Activated CD8-positive, alpha-beta T cell treated with anti-CD3 and anti-CD28 coated beads, Interleukin-2, amount 10 ng/mL, durations not matched to agents 7 days and 5 days (primary cell): Measurements from ENCODE around the gene BICC1. TPM values are rescaled to one million over a fixed set of nuclear protein-coding genes. Genes with fewer than 3 reads are reported as not detected.

Experiments used
- ATAC-seq: fragments of 150-1000 bp; cut with Tn5 transposase; one replicate; pipeline ENCODE4 v1.10.0; 2021; ENCODE audit warnings: moderate library complexity
- CTCF ChIA-PET: fragments of 350-600 bp; sonication (Branson Sonifier 250); formaldehyde crosslinking; loops from one replicate; lab custom pipeline; 2021; ENCODE audit warnings: antibody characterized with exemption; lab: Charles Lee
- POLR2A ChIA-PET: fragments of 350-600 bp; sonication (Branson Sonifier 250); formaldehyde crosslinking; loops from one replicate; lab custom pipeline; 2021; ENCODE audit warnings: antibody characterized with exemption; lab: Charles Lee
- DNase-seq: peaks from one replicate; pipeline ENCODE4 v3.0.0-alpha.2; 2020
- H3K27ac Mint-ChIP-seq: one replicate; pipeline ENCODE4 v1.8.0; 2021; ENCODE audit warnings: mild to moderate bottlenecking, mixed read lengths
- H3K27me3 Mint-ChIP-seq: one replicate; pipeline ENCODE4 v1.8.0; 2021; ENCODE audit warnings: low read depth, mixed read lengths
- H3K36me3 Mint-ChIP-seq: one replicate; pipeline ENCODE4 v1.8.0; 2021; ENCODE audit warnings: low read depth, mixed read lengths
- H3K4me1 Mint-ChIP-seq: one replicate; pipeline ENCODE4 v1.8.0; 2021; ENCODE audit warnings: low read depth, mixed read lengths
- H3K4me3 Mint-ChIP-seq: one replicate; pipeline ENCODE4 v1.8.0; 2021; ENCODE audit warnings: mild to moderate bottlenecking, mixed read lengths
- H3K9me3 Mint-ChIP-seq: one replicate; pipeline ENCODE4 v1.8.0; 2022; ENCODE audit warnings: mixed read lengths; ENCODE audit not compliant: insufficient read depth
- total RNA-seq, 2 experiments: library from RNA; stranded (reverse); gene quantifications; one replicate each; pipeline ENCODE4 v1.2.3, GENCODE V29; 2021

BICC1 gene
- total RNA-seq, 2 experiments from 2014 or later, result not detected

DNA sequence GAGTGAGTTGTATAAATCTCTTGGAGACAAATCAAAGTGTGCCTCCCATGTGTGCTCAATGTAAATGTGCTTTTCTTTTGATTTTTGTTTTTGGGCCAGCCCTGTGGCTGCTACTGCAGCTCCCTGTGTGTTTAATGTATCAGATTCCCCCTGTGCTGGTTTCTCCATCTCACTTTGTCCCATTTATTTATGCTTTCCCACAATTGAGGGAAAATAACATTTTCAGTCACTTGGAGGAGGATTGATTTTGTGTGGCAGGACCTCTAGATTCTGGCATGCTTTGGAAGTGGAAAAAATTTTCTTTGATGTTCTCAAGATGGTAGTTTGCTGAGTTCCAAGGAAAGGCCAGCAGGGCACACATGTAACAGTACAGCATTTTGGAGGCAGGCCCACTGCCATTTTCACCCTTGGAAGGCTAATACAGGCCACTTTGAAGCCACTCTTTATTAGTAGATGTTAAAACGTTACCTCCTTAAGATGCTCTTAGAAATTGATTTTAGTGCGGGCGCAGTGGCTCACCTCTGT, 323.6 kb downstream of the BICC1 start:
- H3K27ac Mint-ChIP-seq, result no peak overlapping the region
- H3K36me3 Mint-ChIP-seq, result no peaks in the 10 kb centered on the region
- H3K4me1 Mint-ChIP-seq, result no peaks in the 10 kb centered on the region
- ChIA-PET CTCF (no interaction called here), POLR2A (no interaction called here)
- H3K9me3 Mint-ChIP-seq, result no peaks in the 10 kb centered on the region
- H3K27me3 Mint-ChIP-seq, result no peaks in the 10 kb centered on the region
- no peak for DNase-seq
- H3K4me3 Mint-ChIP-seq, result no peak overlapping the region
- ATAC-seq, result no peak

DNA sequence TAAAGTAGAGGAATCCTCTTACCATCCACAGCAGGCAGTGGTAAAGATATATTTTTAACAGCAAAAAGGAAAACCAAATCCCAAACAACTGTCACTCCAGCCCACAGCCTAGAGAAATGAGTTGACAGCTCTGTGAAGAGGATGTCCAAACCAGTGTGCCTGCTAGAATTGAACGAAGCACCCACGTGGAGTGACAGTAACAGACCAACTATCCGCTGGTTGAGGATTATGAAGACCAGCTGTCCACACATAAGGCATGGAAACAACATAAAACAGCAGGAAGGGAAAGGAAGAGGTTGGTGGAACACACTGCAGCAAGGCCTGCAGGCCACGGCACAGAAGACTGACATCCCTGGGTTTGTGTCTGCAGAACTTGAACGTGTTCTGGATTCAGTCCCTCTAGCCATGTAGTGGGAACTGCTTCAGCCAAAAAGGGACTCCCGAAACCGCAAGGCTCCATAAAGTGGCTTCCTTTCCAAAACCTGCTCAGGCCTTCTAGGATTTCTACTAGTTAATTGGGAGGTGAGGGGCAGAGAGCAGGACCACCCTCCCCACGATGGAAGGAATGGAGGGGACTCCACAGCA, 324.4 kb downstream of the BICC1 start:
- Mint-ChIP-seq H3K4me3 (no peak overlapping the region), H3K9me3 (no peaks in the 10 kb centered on the region), H3K36me3 (no peaks in the 10 kb centered on the region), H3K4me1 (no peaks in the 10 kb centered on the region), H3K27ac (no peak overlapping the region), H3K27me3 (no peaks in the 10 kb centered on the region)
- ATAC-seq (no peak), DNase-seq (no peak)
- ChIA-PET POLR2A (no interaction called here), CTCF (no interaction called here)

DNA sequence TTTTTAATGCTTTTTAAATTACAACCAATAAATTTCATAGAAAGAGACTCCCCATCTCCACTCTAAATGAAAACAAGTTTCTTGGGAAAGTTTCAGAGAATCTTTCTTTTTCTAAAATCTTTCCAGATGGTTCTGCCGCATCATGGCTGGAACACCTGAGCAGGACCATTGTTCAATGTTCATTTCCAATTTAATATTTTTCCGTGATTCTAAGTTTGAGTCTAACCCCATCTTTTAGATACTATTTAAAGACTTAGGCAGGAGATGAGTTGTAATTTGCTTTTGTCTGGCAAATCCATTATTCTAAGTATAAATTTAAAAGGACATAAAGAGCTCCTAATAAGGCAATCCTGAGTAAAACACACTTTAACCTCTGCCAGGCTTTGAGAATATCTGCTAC, 325.2 kb downstream of the BICC1 start:
- no peaks in the 10 kb centered on the region for H3K4me1 Mint-ChIP-seq
- no peaks in the 10 kb centered on the region for H3K27me3 Mint-ChIP-seq
- CTCF ChIA-PET, result no interaction called here
- H3K36me3 Mint-ChIP-seq, result no peaks in the 10 kb centered on the region
- ATAC-seq (no peak), DNase-seq (no peak)
- H3K9me3 Mint-ChIP-seq, result no peaks in the 10 kb centered on the region
- H3K27ac Mint-ChIP-seq, result no peak overlapping the region
- POLR2A ChIA-PET, result no interaction called here
- H3K4me3 Mint-ChIP-seq, result no peak overlapping the region

DNA sequence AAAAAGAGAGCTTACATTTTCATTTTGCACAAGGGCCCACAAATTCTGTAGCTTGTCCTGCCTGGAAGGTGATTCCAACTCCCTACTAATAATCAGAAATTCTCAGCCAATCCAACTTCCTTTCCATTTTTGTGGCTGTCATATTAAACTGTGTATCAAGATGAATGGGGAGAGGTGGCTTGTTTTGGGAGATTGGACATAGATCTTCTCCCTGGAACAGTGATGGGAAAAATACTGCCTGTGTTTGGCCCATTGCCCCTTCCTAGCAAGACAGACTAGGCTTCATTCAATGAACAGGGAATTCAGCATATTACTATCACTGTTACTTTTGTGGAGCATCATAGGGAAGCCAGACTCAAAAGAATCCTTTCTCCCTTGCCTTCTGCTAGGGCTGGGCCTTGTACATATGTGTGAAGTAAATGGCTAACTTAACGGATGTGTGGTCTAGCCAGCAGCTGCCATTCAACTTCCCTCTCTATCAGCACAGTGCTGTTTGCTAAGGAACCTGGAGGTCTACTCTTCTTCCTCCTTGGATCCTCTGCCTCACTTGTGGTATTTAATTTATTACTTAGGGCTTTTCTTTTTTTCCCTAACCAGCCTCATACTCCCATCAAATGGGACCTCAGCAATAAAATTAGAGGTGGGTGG, 326.0 kb downstream of the BICC1 start:
- Mint-ChIP-seq H3K36me3 (no peaks in the 10 kb centered on the region), H3K4me1 (no peaks in the 10 kb centered on the region), H3K27me3 (no peaks in the 10 kb centered on the region), H3K27ac (no peak overlapping the region), H3K9me3 (no peaks in the 10 kb centered on the region), H3K4me3 (no peak overlapping the region)
- POLR2A ChIA-PET, result no interaction called here
- CTCF ChIA-PET, result no interaction called here
- DNase-seq, result no peak
- ATAC-seq, result no peak

DNA sequence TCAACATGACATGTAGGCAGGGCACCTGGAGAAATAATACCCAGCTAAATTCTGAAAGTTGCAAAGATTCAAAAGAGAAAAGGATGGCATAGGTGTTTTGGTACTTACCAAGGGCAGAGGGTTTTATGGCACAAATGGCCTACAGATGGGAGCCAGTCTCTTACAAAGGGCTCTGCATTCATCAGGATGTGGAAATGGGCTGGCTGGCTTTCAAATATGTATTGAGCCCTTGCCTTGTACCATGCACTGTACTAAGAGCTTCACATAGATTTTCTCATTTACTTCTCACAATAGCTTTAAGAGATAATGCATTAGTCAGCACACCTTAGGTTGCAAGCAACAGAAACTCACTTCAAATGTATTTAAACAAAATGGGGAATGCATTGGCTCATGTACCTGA, 327.1 kb downstream of the BICC1 start:
- no peaks in the 10 kb centered on the region for H3K4me1 Mint-ChIP-seq
- H3K4me3 Mint-ChIP-seq, result no peak overlapping the region
- no peak overlapping the region for H3K27ac Mint-ChIP-seq
- ChIA-PET POLR2A (no interaction called here), CTCF (no interaction called here)
- ATAC-seq, result no peak
- H3K27me3 Mint-ChIP-seq, result no peaks in the 10 kb centered on the region
- no peaks in the 10 kb centered on the region for H3K9me3 Mint-ChIP-seq
- no peaks in the 10 kb centered on the region for H3K36me3 Mint-ChIP-seq
- no peak for DNase-seq

DNA sequence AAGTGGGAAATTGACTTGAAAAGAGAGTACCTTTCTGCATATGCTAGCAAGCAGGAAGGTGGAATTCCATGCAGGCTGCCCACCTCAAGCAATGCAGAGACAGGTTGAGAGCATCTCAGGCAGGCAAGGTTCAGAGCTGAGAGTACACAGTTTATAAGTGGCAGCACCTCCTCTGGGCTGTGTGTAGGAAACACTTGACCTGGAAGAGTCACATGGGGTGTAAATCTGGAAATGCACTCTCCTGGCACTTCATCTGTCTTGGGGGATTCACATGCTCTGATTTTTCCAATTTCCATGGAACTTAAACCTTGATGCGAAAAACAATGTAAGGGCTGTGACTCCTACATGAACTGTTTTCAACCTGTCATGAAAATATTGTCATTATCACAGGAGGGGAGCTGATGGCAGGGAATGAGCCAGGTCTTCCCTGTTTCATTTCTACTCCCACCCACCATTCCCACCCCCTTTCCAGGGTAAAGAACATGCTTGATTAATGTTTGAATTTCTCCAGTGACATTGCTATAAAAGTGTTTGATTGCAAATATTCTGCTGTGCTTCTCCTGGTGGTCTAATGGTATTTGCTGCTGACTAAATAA, 328.3 kb downstream of the BICC1 start:
- CTCF ChIA-PET, result no interaction called here
- Mint-ChIP-seq H3K9me3 (no peaks in the 10 kb centered on the region), H3K27me3 (no peaks in the 10 kb centered on the region), H3K27ac (no peak overlapping the region), H3K36me3 (no peaks in the 10 kb centered on the region), H3K4me1 (no peaks in the 10 kb centered on the region), H3K4me3 (no peak overlapping the region)
- no peak for DNase-seq
- no peak for ATAC-seq
- POLR2A ChIA-PET, result no interaction called here

DNA sequence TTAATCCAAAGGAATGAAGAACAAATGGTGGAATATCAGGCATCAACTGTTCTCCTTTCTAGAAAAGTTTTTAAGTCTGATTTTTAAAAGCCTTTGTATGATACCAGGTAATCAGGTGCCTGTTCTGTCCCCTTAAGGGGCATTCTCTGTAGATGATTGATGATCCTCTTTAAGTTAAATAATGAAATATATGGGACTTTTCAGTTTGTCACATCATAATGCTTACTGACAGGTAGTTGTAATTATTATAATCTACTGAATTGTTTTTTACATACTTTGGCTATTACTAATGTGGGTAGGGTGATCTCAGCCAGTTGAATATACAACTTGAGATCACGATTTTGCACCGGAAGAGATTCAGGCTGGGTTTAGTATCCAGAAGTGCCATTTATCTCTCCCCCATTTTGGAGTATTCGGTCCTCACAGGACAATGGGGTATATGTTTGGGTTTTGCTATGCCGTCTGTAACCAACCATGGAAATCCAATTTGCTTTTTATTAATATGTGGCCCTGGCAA, 330.2 kb downstream of the BICC1 start:
- H3K36me3 Mint-ChIP-seq, result no peaks in the 10 kb centered on the region
- ChIA-PET CTCF (no interaction called here), POLR2A (no interaction called here)
- H3K9me3 Mint-ChIP-seq, result no peaks in the 10 kb centered on the region
- no peak overlapping the region for H3K27ac Mint-ChIP-seq
- no peaks in the 10 kb centered on the region for H3K27me3 Mint-ChIP-seq
- DNase-seq (no peak), ATAC-seq (no peak)
- no peaks in the 10 kb centered on the region for H3K4me1 Mint-ChIP-seq
- H3K4me3 Mint-ChIP-seq, result no peak overlapping the region

DNA sequence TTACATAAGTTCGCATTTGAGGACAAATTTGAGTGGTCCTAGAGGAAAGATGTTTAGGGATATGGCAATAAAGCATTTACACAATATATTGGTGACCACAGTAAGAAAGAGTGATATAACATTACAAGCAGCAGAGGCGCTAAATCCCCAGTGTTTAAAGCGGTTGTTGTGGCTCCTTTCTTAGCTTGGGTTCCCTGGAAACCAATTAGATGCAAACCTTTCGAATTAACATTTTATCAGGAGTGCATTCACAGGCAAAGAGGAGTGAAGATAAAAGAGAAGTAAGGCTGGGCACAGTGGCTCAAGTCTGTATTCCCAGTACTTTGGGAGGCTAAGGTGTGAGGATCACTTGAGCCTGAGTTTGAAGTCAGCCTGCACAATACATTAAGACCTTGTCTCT, 331.1 kb downstream of the BICC1 start:
- ChIA-PET CTCF (no interaction called here), POLR2A (no interaction called here)
- no peaks in the 10 kb centered on the region for H3K36me3 Mint-ChIP-seq
- ATAC-seq (no peak), DNase-seq (no peak)
- H3K27me3 Mint-ChIP-seq, result no peaks in the 10 kb centered on the region
- no peaks in the 10 kb centered on the region for H3K9me3 Mint-ChIP-seq
- H3K27ac Mint-ChIP-seq, result no peak overlapping the region
- H3K4me1 Mint-ChIP-seq, result no peaks in the 10 kb centered on the region
- H3K4me3 Mint-ChIP-seq, result no peak overlapping the region

DNA sequence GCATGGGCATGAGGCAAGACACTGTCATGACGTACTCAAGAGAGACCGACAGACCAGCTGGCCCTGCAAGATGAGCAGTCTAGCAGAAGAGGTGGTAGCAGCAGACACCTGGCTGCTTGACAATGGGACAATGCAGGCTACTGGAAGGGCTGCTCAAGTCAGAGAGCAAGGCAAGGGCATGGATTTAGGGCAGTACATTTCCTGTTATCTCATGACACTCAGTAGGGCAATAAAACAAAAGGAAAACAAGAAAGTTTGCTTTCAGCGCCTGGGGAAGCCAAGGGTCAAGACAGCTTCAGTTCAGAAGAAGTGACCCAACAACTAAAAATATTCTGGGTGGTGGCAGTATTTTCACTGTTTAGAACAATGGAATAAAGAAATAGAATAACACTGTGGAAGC, 332.0 kb downstream of the BICC1 start:
- no peaks in the 10 kb centered on the region for H3K9me3 Mint-ChIP-seq
- no peak overlapping the region for H3K27ac Mint-ChIP-seq
- ChIA-PET POLR2A (no interaction called here), CTCF (no interaction called here)
- no peak overlapping the region for H3K4me3 Mint-ChIP-seq
- no peaks in the 10 kb centered on the region for H3K36me3 Mint-ChIP-seq
- H3K4me1 Mint-ChIP-seq, result no peaks in the 10 kb centered on the region
- DNase-seq (no peak), ATAC-seq (no peak)
- H3K27me3 Mint-ChIP-seq, result no peaks in the 10 kb centered on the region

DNA sequence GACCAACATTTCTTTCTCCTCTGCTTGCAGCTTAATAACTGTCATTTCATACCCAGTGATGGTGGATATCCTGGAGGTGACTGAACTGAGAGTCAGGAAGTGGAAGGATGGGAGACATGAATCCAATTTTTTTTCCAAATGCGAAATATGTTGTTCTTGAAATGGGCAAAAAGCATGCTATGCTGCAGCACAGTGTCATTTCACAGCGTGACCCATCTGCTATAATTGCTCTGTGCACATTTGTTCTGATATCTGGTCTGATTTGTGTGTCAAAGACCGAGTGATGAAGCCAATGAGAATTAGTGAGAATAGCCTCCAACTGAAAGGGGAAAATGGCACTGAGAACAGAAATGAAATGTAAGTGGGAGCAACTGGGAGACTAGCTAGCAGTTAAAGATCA, 334.2 kb downstream of the BICC1 start:
- H3K27ac Mint-ChIP-seq, result no peak overlapping the region
- H3K4me3 Mint-ChIP-seq, result no peak overlapping the region
- no peaks in the 10 kb centered on the region for H3K9me3 Mint-ChIP-seq
- no peaks in the 10 kb centered on the region for H3K27me3 Mint-ChIP-seq
- DNase-seq (no peak), ATAC-seq (no peak)
- ChIA-PET POLR2A (no interaction called here), CTCF (no interaction called here)
- no peaks in the 10 kb centered on the region for H3K4me1 Mint-ChIP-seq
- H3K36me3 Mint-ChIP-seq, result no peaks in the 10 kb centered on the region

DNA sequence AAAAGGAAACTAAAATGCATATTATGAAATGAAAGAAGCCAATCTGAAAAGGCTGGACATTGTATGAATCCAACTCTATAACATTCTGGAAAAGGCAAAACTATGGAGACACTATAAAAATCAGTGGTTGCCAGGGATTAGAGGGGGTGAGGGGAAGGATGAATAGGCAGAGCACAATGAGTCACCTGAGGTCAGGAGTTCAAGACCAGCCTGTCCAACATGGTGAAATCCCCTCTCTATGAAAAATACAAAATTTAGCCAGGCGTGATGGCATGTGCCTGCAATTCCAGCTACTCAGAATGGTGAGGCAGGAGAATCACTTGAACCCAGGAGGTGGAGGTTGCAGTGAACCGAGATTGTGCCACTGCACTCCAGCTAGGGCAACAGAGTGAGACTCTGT, 338.9 kb downstream of the BICC1 start:
- Mint-ChIP-seq H3K36me3 (no peaks in the 10 kb centered on the region), H3K4me3 (no peak overlapping the region), H3K27ac (no peak overlapping the region), H3K4me1 (no peaks in the 10 kb centered on the region), H3K9me3 (no peaks in the 10 kb centered on the region), H3K27me3 (no peaks in the 10 kb centered on the region)
- no peak for ATAC-seq
- DNase-seq, result no peak
- ChIA-PET CTCF (no interaction called here), POLR2A (no interaction called here)

DNA sequence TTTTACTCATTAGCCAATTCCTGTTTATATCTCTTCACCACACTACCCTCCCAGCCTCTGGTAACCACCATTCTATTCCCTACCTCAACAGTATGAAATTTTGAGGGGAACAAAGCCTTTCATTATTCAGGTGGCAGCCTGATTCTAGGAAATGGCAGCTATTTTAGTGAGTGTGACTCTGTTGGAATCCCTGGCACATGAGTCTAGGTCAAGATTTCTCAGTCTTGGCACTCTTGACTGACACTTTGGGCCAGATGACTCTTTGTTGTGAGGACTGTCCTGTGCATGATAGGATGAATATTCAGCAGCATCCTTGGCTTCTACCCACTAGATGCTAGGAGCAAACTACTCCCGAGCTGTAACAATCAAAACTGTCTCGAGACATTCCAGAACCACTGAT, 341.0 kb downstream of the BICC1 start:
- POLR2A ChIA-PET, result no interaction called here
- peaks cover 2% of the 10 kb centered on the region for H3K9me3 Mint-ChIP-seq
- no peak for ATAC-seq
- DNase-seq, result no peak
- no peaks in the 10 kb centered on the region for H3K27me3 Mint-ChIP-seq
- no peak overlapping the region for H3K27ac Mint-ChIP-seq
- H3K4me1 Mint-ChIP-seq, result no peaks in the 10 kb centered on the region
- H3K36me3 Mint-ChIP-seq, result no peaks in the 10 kb centered on the region
- CTCF ChIA-PET, result no interaction called here
- no peak overlapping the region for H3K4me3 Mint-ChIP-seq
